H9 (cell line): ENCODE measurements around the gene RUNX1. TPM values are rescaled to one million over a fixed set of nuclear protein-coding genes. Genes with fewer than 3 reads are reported as not detected.

Experiments used
- DNase-seq: peaks from one replicate; pipeline ENCODE4 v3.0.0-alpha.2; 2017
- H2AFZ ChIP-seq: one replicate; pipeline ENCODE4 v1.6.1; 2013; ENCODE audit warnings: mild to moderate bottlenecking, low read length, control low read depth, moderate library complexity
- H2AK5ac ChIP-seq: 2 replicates; pipeline ENCODE4 v1.6.1; 2013; ENCODE audit warnings: low read length, control low read depth, mixed read lengths; ENCODE audit not compliant: insufficient read length
- H2BK120ac ChIP-seq: one replicate; pipeline ENCODE4 v1.6.1; 2013; ENCODE audit warnings: low read depth, mild to moderate bottlenecking, low read length, control low read depth, inconsistent platforms; ENCODE audit not compliant: poor library complexity, severe bottlenecking
- H2BK12ac ChIP-seq: 2 replicates; pipeline ENCODE4 v1.6.1; 2013; ENCODE audit warnings: low read length, control low read depth, mixed read lengths, low read depth; ENCODE audit not compliant: insufficient read length
- H2BK15ac ChIP-seq: 2 replicates; pipeline ENCODE4 v1.6.1; 2013; ENCODE audit warnings: low read depth, low read length, control low read depth
- H2BK20ac ChIP-seq: one replicate; pipeline ENCODE4 v1.6.1; 2013; ENCODE audit warnings: low read depth, mild to moderate bottlenecking, low read length, control low read depth, inconsistent platforms; ENCODE audit not compliant: poor library complexity, severe bottlenecking
- H2BK5ac ChIP-seq: 2 replicates; pipeline ENCODE4 v1.6.1; 2013; ENCODE audit warnings: low read length, control low read depth, mixed read lengths; ENCODE audit not compliant: insufficient read length
- H3K14ac ChIP-seq: 2 replicates; pipeline ENCODE4 v1.6.1; 2013; ENCODE audit warnings: low read length, control low read depth; ENCODE audit not compliant: insufficient read depth
- H3K18ac ChIP-seq: 2 replicates; pipeline ENCODE4 v1.6.1; 2013; ENCODE audit warnings: low read depth, mild to moderate bottlenecking, mixed read lengths, low read length, control low read depth; ENCODE audit not compliant: insufficient read length
- H3K23ac ChIP-seq: 2 replicates; pipeline ENCODE4 v1.6.1; 2013; ENCODE audit warnings: low read length, control low read depth, mixed read lengths, low read depth; ENCODE audit not compliant: insufficient read length
- H3K23me2 ChIP-seq: 2 replicates; pipeline ENCODE4 v1.6.1; 2013; ENCODE audit warnings: low read depth, mild to moderate bottlenecking, mixed read lengths, low read length, control low read depth; ENCODE audit not compliant: insufficient read length, poor library complexity, severe bottlenecking
- H3K27ac ChIP-seq: 2 replicates; pipeline ENCODE4 v1.5.1; 2013; ENCODE audit warnings: low read length, control low read depth, mixed read lengths, low read depth; ENCODE audit not compliant: insufficient read length
- H3K27me3 ChIP-seq: 2 replicates; pipeline ENCODE4 v1.6.1; 2013; ENCODE audit warnings: low read length, control low read depth, inconsistent platforms; ENCODE audit not compliant: insufficient read depth
- H3K4ac ChIP-seq: 2 replicates; pipeline ENCODE4 v1.6.1; 2013; ENCODE audit warnings: low read depth, mild to moderate bottlenecking, control low read depth, inconsistent platforms, low read length, moderate library complexity
- H3K4me1 ChIP-seq: 2 replicates; pipeline ENCODE4 v1.6.1; 2013; ENCODE audit warnings: low read length, control low read depth, inconsistent platforms; ENCODE audit not compliant: insufficient read depth
- H3K4me2 ChIP-seq: 2 replicates; pipeline ENCODE4 v1.6.1; 2013; ENCODE audit warnings: low read length, control low read depth, mixed read lengths; ENCODE audit not compliant: insufficient read length, insufficient read depth
- H3K56ac ChIP-seq: 2 replicates; pipeline ENCODE4 v1.6.1; 2013; ENCODE audit warnings: low read depth, mild to moderate bottlenecking, mixed read lengths, low read length, control low read depth; ENCODE audit not compliant: insufficient read length
- H3K79me1 ChIP-seq: 2 replicates; pipeline ENCODE4 v1.6.1; 2013; ENCODE audit warnings: low read depth, mild to moderate bottlenecking, moderate library complexity, low read length, control low read depth, inconsistent platforms; ENCODE audit not compliant: insufficient read depth, poor library complexity, severe bottlenecking
- H3K79me2 ChIP-seq: 2 replicates; pipeline ENCODE4 v1.6.1; 2013; ENCODE audit warnings: low read length, control low read depth, inconsistent platforms; ENCODE audit not compliant: insufficient read depth
- H3K9ac ChIP-seq: 2 replicates; pipeline ENCODE4 v1.6.1; 2013; ENCODE audit warnings: low read length, control low read depth, mixed read lengths; ENCODE audit not compliant: insufficient read length; ENCODE audit errors: extremely low read depth
- H3K9me3 ChIP-seq: one replicate; pipeline ENCODE4 v1.6.1; 2013; ENCODE audit warnings: low read depth, low read length, inconsistent platforms; ENCODE audit not compliant: control insufficient read depth
- H3T11ph ChIP-seq: one replicate; pipeline ENCODE4 v1.6.1; 2013; ENCODE audit warnings: mild to moderate bottlenecking, low read length, control low read depth, inconsistent platforms
- H4K20me1 ChIP-seq: one replicate; pipeline ENCODE4 v1.6.1; 2013; ENCODE audit not compliant: control insufficient read depth, insufficient read length, insufficient read depth
- H4K5ac ChIP-seq: 2 replicates; pipeline ENCODE4 v1.6.1; 2013; ENCODE audit warnings: low read depth, mild to moderate bottlenecking, mixed read lengths, low read length, control low read depth; ENCODE audit not compliant: insufficient read length
- H4K8ac ChIP-seq: replicated peaks from 2 replicates; pipeline ENCODE4 v1.6.1; 2013; ENCODE audit warnings: low read length, control low read depth, mixed read lengths, low read depth; ENCODE audit not compliant: insufficient read length
- H4K91ac ChIP-seq: 2 replicates; pipeline ENCODE4 v1.6.1; 2013; ENCODE audit warnings: low read depth, mild to moderate bottlenecking, moderate library complexity, mixed read lengths, low read length, control low read depth; ENCODE audit not compliant: insufficient read length
- H3K27ac Mint-ChIP-seq, 3 experiments: 2 replicates in 2 of 3; 3 replicates in 1 of 3; pipeline ENCODE4 v1.8.0; 2020 to 2021; ENCODE audit warnings: mixed read lengths in 3 of 3, mild to moderate bottlenecking in 1 of 3, moderate library complexity in 1 of 3
- H3K27me3 Mint-ChIP-seq: 2 replicates; pipeline ENCODE4 v1.8.0; 2021; ENCODE audit warnings: low read depth, mild to moderate bottlenecking, moderate library complexity, mixed read lengths
- H3K36me3 Mint-ChIP-seq, 3 experiments: 2 replicates in 2 of 3; 3 replicates in 1 of 3; pipeline ENCODE4 v1.8.0; 2020 to 2021; ENCODE audit warnings: low read depth in 3 of 3, mixed read lengths in 3 of 3; ENCODE audit not compliant: insufficient read depth in 1 of 3
- H3K4me1 Mint-ChIP-seq, 2 experiments: 2 replicates each; pipeline ENCODE4 v1.8.0; 2020; ENCODE audit warnings: mixed read lengths in 2 of 2
- H3K4me3 Mint-ChIP-seq, 2 experiments: 2 replicates in 1 of 2; 3 replicates in 1 of 2; pipeline ENCODE4 v1.8.0; 2020 to 2021; ENCODE audit warnings: mild to moderate bottlenecking in 2 of 2, mixed read lengths in 2 of 2, moderate library complexity in 1 of 2
- H3K9me3 Mint-ChIP-seq, 2 experiments: 2 replicates in 1 of 2; 3 replicates in 1 of 2; pipeline ENCODE4 v1.8.0; 2020; ENCODE audit warnings: mild to moderate bottlenecking in 2 of 2, mixed read lengths in 2 of 2, moderate library complexity in 1 of 2
- WGBS: extraction: QIAGEN DNeasy Blood & Tissue Kit; methylation state at CpG from one replicate; pipeline ENCODE4 v1.1.7; 2013; ENCODE audit warnings: missing lambda C conversion rate, low lambda C conversion rate, mixed read lengths; ENCODE audit not compliant: insufficient read length; ENCODE audit errors: extremely low coverage; 5-methylcytosine and 5-hydroxymethylcytosine counted together
- total RNA-seq: library from RNA; stranded (reverse); gene quantifications from 2 replicates; pipeline ENCODE4 v1.2.1, GENCODE V29; 2021
- TF ChIP-seq, protein P1 (sequence below): fragments of 200-600 bp; sonication (generic); conservative IDR thresholded peaks from 3 replicates; pipeline ENCODE4 v1.8.0; 2021; ENCODE audit warnings: antibody characterized with exemption, mild to moderate bottlenecking

Gene RUNX1
- total RNA-seq, 1 experiment from 2014 or later = 0.72 TPM

DNA sequence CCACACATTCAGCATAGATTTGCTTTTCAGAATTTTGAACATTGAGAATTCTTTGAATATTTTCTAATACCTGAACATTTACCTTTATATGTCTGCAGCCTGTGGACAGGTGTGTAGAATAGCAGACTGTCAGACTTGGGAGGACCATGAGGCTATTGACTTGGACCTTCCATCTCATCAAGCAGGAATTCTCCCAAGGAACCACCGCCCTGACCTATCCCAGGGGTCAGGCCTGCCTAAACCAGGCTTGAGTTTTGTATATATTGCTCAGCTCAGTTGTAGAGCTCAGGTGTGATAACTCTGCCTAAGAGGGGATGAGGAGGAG, 53.2 kb downstream of the RUNX1 start:
- H2AK5ac ChIP-seq = no peak overlapping the region
- Mint-ChIP-seq H3K27me3 (peaks cover 6% of the 10 kb centered on the region; the same call in 1 of the 2 replicates), H3K4me3 (no peak overlapping the region), H3K36me3 (peaks cover 0 to 3% (median 0%) of the 10 kb centered on the region in 3 experiments; a peak in 1 of 7 replicates), H3K9me3 (peaks cover 0 to 2% of the 10 kb centered on the region in 2 experiments; a peak in 1 of 5 replicates), H3K4me1 (peaks cover 5 to 8% of the 10 kb centered on the region in 2 experiments), H3K27ac (peak overlapping the region in 1 of 3 experiments; percentile 16; a peak in 1 of 7 replicates)
- H2BK15ac ChIP-seq = no peak overlapping the region
- no peaks in the 10 kb centered on the region for H3K23me2 ChIP-seq
- no peak overlapping the region for H2BK12ac ChIP-seq
- no peaks in the 10 kb centered on the region for H3K9me3 ChIP-seq
- no peak overlapping the region for H3K23ac ChIP-seq
- H3K4ac ChIP-seq = no peak overlapping the region
- no peak overlapping the region for H4K5ac ChIP-seq
- H3K27me3 ChIP-seq = no peaks in the 10 kb centered on the region
- H2BK120ac ChIP-seq = no peak overlapping the region
- no peak overlapping the region for H4K91ac ChIP-seq
- no peaks in the 10 kb centered on the region for H3K4me1 ChIP-seq
- H2AFZ ChIP-seq = no peak overlapping the region
- no peak overlapping the region for H3K14ac ChIP-seq
- H3K18ac ChIP-seq = no peak overlapping the region
- WGBS = no CpG with 5 or more reads among the region's 1 CpG
- H3K79me1 ChIP-seq = no peaks in the 10 kb centered on the region
- DNase-seq = no peak
- no peak overlapping the region for H4K8ac ChIP-seq
- TF ChIP-seq, protein P1, sequence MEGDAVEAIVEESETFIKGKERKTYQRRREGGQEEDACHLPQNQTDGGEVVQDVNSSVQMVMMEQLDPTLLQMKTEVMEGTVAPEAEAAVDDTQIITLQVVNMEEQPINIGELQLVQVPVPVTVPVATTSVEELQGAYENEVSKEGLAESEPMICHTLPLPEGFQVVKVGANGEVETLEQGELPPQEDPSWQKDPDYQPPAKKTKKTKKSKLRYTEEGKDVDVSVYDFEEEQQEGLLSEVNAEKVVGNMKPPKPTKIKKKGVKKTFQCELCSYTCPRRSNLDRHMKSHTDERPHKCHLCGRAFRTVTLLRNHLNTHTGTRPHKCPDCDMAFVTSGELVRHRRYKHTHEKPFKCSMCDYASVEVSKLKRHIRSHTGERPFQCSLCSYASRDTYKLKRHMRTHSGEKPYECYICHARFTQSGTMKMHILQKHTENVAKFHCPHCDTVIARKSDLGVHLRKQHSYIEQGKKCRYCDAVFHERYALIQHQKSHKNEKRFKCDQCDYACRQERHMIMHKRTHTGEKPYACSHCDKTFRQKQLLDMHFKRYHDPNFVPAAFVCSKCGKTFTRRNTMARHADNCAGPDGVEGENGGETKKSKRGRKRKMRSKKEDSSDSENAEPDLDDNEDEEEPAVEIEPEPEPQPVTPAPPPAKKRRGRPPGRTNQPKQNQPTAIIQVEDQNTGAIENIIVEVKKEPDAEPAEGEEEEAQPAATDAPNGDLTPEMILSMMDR = no peak
- H2BK5ac ChIP-seq = no peak overlapping the region
- no peaks in the 10 kb centered on the region for H3K79me2 ChIP-seq
- no peaks in the 10 kb centered on the region for H4K20me1 ChIP-seq
- H3K4me2 ChIP-seq = no peak overlapping the region
- H3K27ac ChIP-seq = no peak overlapping the region
- no peak overlapping the region for H3K56ac ChIP-seq
- H3K9ac ChIP-seq = no peak overlapping the region
- H3T11ph ChIP-seq = no peak overlapping the region
- no peak overlapping the region for H2BK20ac ChIP-seq
